OCI-LY7 (cell line): ENCODE data around the gene ASB2.

Experiments
- CTCF ChIP-seq: fragments of 200-600 bp; sonication (generic); conservative IDR thresholded peaks from 2 replicates; pipeline ENCODE4 v1.5.1; 2014; ENCODE audit warnings: mild to moderate bottlenecking, antibody characterized with exemption, low read length, moderate library complexity, mixed read lengths
- EZH2phosphoT487 ChIP-seq: fragments of 200-600 bp; sonication (generic); IDR thresholded peaks from 2 replicates; pipeline ENCODE4 v1.6.1; 2018; ENCODE audit warnings: low read depth, borderline replicate concordance, mild to moderate bottlenecking, mixed run types, antibody characterized with exemption, low read length, moderate library complexity, mixed read lengths

DNA sequence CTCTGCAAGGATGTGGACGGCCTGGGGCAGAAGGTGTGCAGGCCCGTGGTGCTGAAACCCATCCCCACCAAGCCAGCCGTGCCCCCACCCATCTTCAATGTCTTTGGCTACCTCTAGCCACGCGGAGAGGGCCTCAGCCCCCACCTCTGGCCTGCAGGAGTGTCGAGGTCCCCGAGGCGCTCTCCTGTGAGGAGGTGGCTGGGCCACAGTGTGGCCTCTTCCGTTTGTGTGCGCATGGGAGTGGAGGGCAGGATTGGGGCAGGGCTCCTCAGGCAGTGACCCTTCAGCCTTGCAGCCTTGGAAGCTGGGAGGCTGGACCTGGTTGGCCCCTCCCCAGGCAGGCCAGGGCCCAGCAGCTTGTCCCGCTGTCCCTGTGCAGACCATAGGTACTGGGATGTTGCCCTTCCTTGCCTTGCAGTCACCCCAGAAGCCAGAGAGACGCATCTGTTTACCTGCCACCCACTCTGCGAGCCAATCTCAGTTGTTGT lies 47.3 kb downstream of the ASB2 start:
- TF ChIP-seq CTCF: no peak
- no peak for TF ChIP-seq EZH2phosphoT487
